ENCODE data around the gene CBLB.

The CBLB gene

GRCh38 chr3:105715372-105715771, 153.4 kb downstream of the CBLB start:
- Histone ChIP-seq H3K36me3 (peaks cover 31 to 69% (median 39%) of the 10 kb centered on the region in 3 donors), H3K4me1 (no peaks in the 10 kb centered on the region), H3K9me3 (no peaks in the 10 kb centered on the region), H3K27me3 (no peaks in the 10 kb centered on the region), H3K27ac (no peak overlapping the region), H3K4me3 (no peak overlapping the region)
- TF ChIP-seq CTCF (IDR thresholded peaks at IDR 0.05): no peak
- DNase-seq: no peak
- intact Hi-C loops (cut with DNase I; ENCODE audit: low total_unique reads): no loop called here

- Histone ChIP-seq H3K4me3 (no peak overlapping the region), H3K27me3 (no peaks in the 10 kb centered on the region), H3K9me3 (no peaks in the 10 kb centered on the region), H3K36me3 (peaks cover 24 to 61% (median 30%) of the 10 kb centered on the region in 3 donors), H3K4me1 (no peaks in the 10 kb centered on the region), H3K27ac (no peak overlapping the region)
- TF ChIP-seq CTCF (IDR thresholded peaks at IDR 0.05): no peak
- intact Hi-C loops (cut with DNase I; ENCODE audit: low total_unique reads): no loop called here
- no peak for DNase-seq
These were observed 154.4 kb downstream of the CBLB start for GRCh38 chr3:105714453-105714852.

GRCh38 chr3:105708980-105709379, 159.8 kb downstream of the CBLB start:
- intact Hi-C loops (cut with DNase I; ENCODE audit: low total_unique reads): no loop called here
- Histone ChIP-seq H3K36me3 (peaks cover 4 to 23% (median 7%) of the 10 kb centered on the region in 3 donors), H3K27ac (no peak overlapping the region), H3K27me3 (no peaks in the 10 kb centered on the region), H3K9me3 (no peaks in the 10 kb centered on the region), H3K4me1 (no peaks in the 10 kb centered on the region), H3K4me3 (no peak overlapping the region)
- no peak for TF ChIP-seq CTCF (IDR thresholded peaks at IDR 0.05)
- no peak for DNase-seq

GRCh38 chr3:105707009-105707408, 161.8 kb downstream of the CBLB start:
- intact Hi-C loops (cut with DNase I; ENCODE audit: low total_unique reads): no loop called here
- no peak for TF ChIP-seq CTCF (IDR thresholded peaks at IDR 0.05)
- no peak overlapping the region for H3K4me3 ChIP-seq
- H3K27me3 ChIP-seq: no peaks in the 10 kb centered on the region
- no peaks in the 10 kb centered on the region for H3K4me1 ChIP-seq
- no peak overlapping the region for H3K27ac ChIP-seq
- DNase-seq: no peak
- no peaks in the 10 kb centered on the region for H3K9me3 ChIP-seq
- peaks cover 9 to 15% (median 15%) of the 10 kb centered on the region in 3 donors for H3K36me3 ChIP-seq

GRCh38 chr3:105704726-105705410, 163.9 kb downstream of the CBLB start:
- DNase-seq: no peak
- Histone ChIP-seq H3K27ac (no peak overlapping the region), H3K9me3 (no peaks in the 10 kb centered on the region), H3K4me3 (no peak overlapping the region), H3K36me3 (peaks cover 9 to 28% (median 22%) of the 10 kb centered on the region in 3 donors), H3K4me1 (no peaks in the 10 kb centered on the region), H3K27me3 (no peaks in the 10 kb centered on the region)
- TF ChIP-seq CTCF (IDR thresholded peaks at IDR 0.05): no peak
- intact Hi-C loops (cut with DNase I; ENCODE audit: low total_unique reads): no loop called here

All from tibial artery (tissue), 4 donors.